ENCODE data around the gene WNK1.
"Not testable (repeated sequence)": the region's sequence is repeated elsewhere in the genome, so short reads cannot be mapped to it uniquely, and the experiment has no call there.

WNK1 gene

GRCh38 chr12:846421-846820 lies 94.0 kb downstream of the WNK1 start:
- no peak for DNase-seq (ENCODE audit: extremely low read depth, low read depth)

GRCh38 chr12:848173-848865 lies 95.9 kb downstream of the WNK1 start:
- no peak for DNase-seq (ENCODE audit: extremely low read depth, low read depth)
- no peak for TF ChIP-seq CTCF (IDR thresholded peaks at IDR 0.05; ENCODE audit: low read depth, low read length)

More at GRCh38 chr12:846421-846820, 94.0 kb downstream of the WNK1 start:
- no peak for TF ChIP-seq CTCF (IDR thresholded peaks at IDR 0.05; ENCODE audit: low read depth, low read length)

- TF ChIP-seq CTCF (IDR thresholded peaks at IDR 0.05; ENCODE audit: low read depth, low read length) = no peak
- no peak for DNase-seq (ENCODE audit: extremely low read depth, low read depth)
Observed at GRCh38 chr12:848882-849527, 96.6 kb downstream of the WNK1 start.

- not testable (repeated sequence) for DNase-seq (ENCODE audit: extremely low read depth, low read depth)
Observed at GRCh38 chr12:849733-850437, 97.5 kb downstream of the WNK1 start.

GRCh38 chr12:851343-851742 lies 99.0 kb downstream of the WNK1 start:
- no peak for TF ChIP-seq CTCF (IDR thresholded peaks at IDR 0.05; ENCODE audit: low read depth, low read length)
- no peak for DNase-seq (ENCODE audit: extremely low read depth, low read depth)

- peak; percentile 27 for DNase-seq (ENCODE audit: extremely low read depth, low read depth)
- TF ChIP-seq CTCF (IDR thresholded peaks at IDR 0.05; ENCODE audit: low read depth, low read length) = no peak
Observed at GRCh38 chr12:851913-852312, 99.5 kb downstream of the WNK1 start.

- no peak for TF ChIP-seq CTCF (IDR thresholded peaks at IDR 0.05; ENCODE audit: low read depth, low read length)
- DNase-seq (ENCODE audit: extremely low read depth, low read depth) = no peak
Observed at GRCh38 chr12:852864-853263, 100.5 kb downstream of the WNK1 start.

Measured in AG09319 (cell line).